Neural cell (in vitro differentiated cells): ENCODE results near the gene FUNDC2.

ENCODE experiments used
- EP300 ChIP-seq: fragments of 450-650 bp; conservative IDR thresholded peaks from 2 replicates; pipeline ENCODE4 v1.6.1; 2014; ENCODE audit warnings: antibody characterized with exemption, mild to moderate bottlenecking, moderate library complexity; ENCODE audit not compliant: poor library complexity, severe bottlenecking
- MXI1 ChIP-seq: fragments of 450-650 bp; conservative IDR thresholded peaks from 2 replicates; pipeline ENCODE4 v1.6.1; 2014; ENCODE audit warnings: antibody characterized with exemption, mild to moderate bottlenecking; ENCODE audit not compliant: poor library complexity, severe bottlenecking
- POLR2AphosphoS5 ChIP-seq: IDR thresholded peaks from 2 replicates; pipeline ENCODE4 v1.6.1; 2012
- RAD21 ChIP-seq: fragments of 450-650 bp; conservative IDR thresholded peaks from 2 replicates; pipeline ENCODE4 v1.6.1; 2014; ENCODE audit warnings: antibody characterized with exemption, mild to moderate bottlenecking, moderate library complexity
- TAF1 ChIP-seq: IDR thresholded peaks from 2 replicates; pipeline ENCODE4 v1.6.1; 2012; ENCODE audit warnings: low read depth
- TF ChIP-seq, protein P1 (sequence below): fragments of 450-650 bp; IDR thresholded peaks from 2 replicates; pipeline ENCODE4 v1.5.1; 2014; ENCODE audit warnings: antibody characterized with exemption, mild to moderate bottlenecking, moderate library complexity; ENCODE audit not compliant: poor library complexity, severe bottlenecking

DNA sequence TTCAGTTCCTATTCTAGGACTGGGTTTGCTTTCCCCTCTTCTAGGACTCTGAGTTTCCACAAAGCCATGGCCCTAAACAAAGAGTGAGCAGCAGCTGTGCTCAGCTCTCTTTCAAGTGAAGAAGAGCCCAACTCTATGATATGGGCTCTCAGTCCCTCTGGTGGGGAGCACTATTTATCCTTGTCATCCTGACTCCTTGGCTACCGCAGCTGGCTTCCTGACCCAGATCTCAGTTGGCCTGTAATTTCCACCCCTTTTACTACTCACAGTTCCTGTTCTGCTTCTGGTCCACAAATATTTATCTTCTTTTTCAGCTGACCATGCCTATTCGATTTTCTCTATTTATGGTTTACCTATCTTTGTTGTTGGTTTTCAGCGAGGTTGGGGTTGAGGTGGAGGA is 37.9 kb upstream of the FUNDC2 start:
- TF ChIP-seq POLR2AphosphoS5 (no peak), RAD21 (no peak), EP300 (no peak), MXI1 (no peak), TAF1 (no peak)
- TF ChIP-seq, protein P1, sequence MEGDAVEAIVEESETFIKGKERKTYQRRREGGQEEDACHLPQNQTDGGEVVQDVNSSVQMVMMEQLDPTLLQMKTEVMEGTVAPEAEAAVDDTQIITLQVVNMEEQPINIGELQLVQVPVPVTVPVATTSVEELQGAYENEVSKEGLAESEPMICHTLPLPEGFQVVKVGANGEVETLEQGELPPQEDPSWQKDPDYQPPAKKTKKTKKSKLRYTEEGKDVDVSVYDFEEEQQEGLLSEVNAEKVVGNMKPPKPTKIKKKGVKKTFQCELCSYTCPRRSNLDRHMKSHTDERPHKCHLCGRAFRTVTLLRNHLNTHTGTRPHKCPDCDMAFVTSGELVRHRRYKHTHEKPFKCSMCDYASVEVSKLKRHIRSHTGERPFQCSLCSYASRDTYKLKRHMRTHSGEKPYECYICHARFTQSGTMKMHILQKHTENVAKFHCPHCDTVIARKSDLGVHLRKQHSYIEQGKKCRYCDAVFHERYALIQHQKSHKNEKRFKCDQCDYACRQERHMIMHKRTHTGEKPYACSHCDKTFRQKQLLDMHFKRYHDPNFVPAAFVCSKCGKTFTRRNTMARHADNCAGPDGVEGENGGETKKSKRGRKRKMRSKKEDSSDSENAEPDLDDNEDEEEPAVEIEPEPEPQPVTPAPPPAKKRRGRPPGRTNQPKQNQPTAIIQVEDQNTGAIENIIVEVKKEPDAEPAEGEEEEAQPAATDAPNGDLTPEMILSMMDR = no peak
